ENCODE measurements around the gene GRM4. TPM values are rescaled to one million over a fixed set of nuclear protein-coding genes. Genes with fewer than 3 reads are reported as not detected.

Gene GRM4
- total and polyA plus RNA-seq, 9 of the 15 experiments (the other 6 are each of a cell fraction or from before 2014, with no cell fraction given) = 0.18 TPM; not detected in 8

- peaks cover 11 to 71% of the 10 kb centered on the region in 2 experiments; a peak in 4 of 5 replicates for H3K27me3 ChIP-seq (ENCODE audit: control insufficient read depth in 2 of 2, insufficient read depth in 2 of 2, low read length in 2 of 2)
- no peak for FAIRE-seq
- DNase-seq (ENCODE audit: extremely low read depth in 1 of 4, low spot score in 3 of 4) = no peak
Observed at GRCh38 chr6:34149452-34149810, 3.5 kb upstream of the GRM4 start.

GRCh38 chr6:34148631-34149451 is 3.0 kb upstream of the GRM4 start:
- BruUV-seq (replicated peaks) = no TSS peak
- Histone ChIP-seq H3K9me1 (ENCODE audit: control insufficient read depth, insufficient read depth, low read length) (no peaks in the 10 kb centered on the region), H3K9me3 (replicated peaks; ENCODE audit: control insufficient read depth, insufficient read depth, low read depth, low read length) (no peaks in the 10 kb centered on the region), H4K20me1 (replicated peaks; ENCODE audit: control insufficient read depth, insufficient read depth, low read length) (no peaks in the 10 kb centered on the region; the same call in none of the 2 replicates), H3K36me3 (ENCODE audit: control insufficient read depth, insufficient read depth, low read length) (no peaks in the 10 kb centered on the region), H3K79me2 (ENCODE audit: control insufficient read depth, insufficient read depth, low read length) (no peaks in the 10 kb centered on the region), H3K27ac (ENCODE audit: extremely low read depth, low read depth, low read length) (no peak overlapping the region), H3K27me3 (ENCODE audit: control insufficient read depth in 2 of 2, insufficient read depth in 2 of 2, low read length in 2 of 2) (peaks cover 5 to 71% of the 10 kb centered on the region in 2 experiments; a peak in 4 of 5 replicates), H3K4me2 (ENCODE audit: insufficient read depth, low read length) (no peak overlapping the region), H2AFZ (ENCODE audit: low read depth, low read length) (no peak overlapping the region), H3K4me3 (no peak overlapping the region), H3K9ac (ENCODE audit: insufficient read depth in 1 of 2, low read depth in 2 of 2, low read length in 2 of 2) (no peak overlapping the region), H3K4me1 (replicated peaks in 1 of 2; ENCODE audit: control insufficient read depth in 2 of 2, insufficient read depth in 2 of 2, low read length in 2 of 2) (peaks cover 0 to 21% of the 10 kb centered on the region in 2 experiments; a peak in 2 of 5 replicates)
- ChIA-PET POLR2A (interaction anchor here (0.9 kb wide), 1 partner anchor 10 kb away, joined by 3 read pairs; no protein-coding TSS in a partner anchor), CTCF (ENCODE audit: low intra/inter-chr PET ratio) (no interaction called here)
- FAIRE-seq (no peak), DNase-seq (ENCODE audit: extremely low read depth in 1 of 4, low spot score in 3 of 4) (no peak), ATAC-seq (no peak)
- intact Hi-C loops (cut with micrococcal nuclease) (loop anchor here (10.0 kb wide), 1 partner anchor 294 kb away; no protein-coding TSS in a partner anchor), in situ Hi-C loops (cut with MboI) (no loop called here)
- 3% methylated on average over 8 of the region's 8 CpGs for WGBS (ENCODE audit: insufficient coverage, low coverage, missing lambda C conversion rate)
- TF ChIP-seq ARNT (IDR thresholded peaks at IDR 0.05) = no peak
- no peak for TF ChIP-seq ZNF699 (CRISPR knock-in tag; IDR thresholded peaks at IDR 0.05; ENCODE audit: insufficient replicate concordance)
- no peak for TF ChIP-seq ETS1 (conservative IDR thresholded peaks at IDR 0.05; ENCODE audit: control insufficient read depth, low read depth, low read length)
- TF ChIP-seq C11orf30 (IDR thresholded peaks at IDR 0.05; ENCODE audit: low read depth) = no peak
- TF ChIP-seq PBX2 (CRISPR knock-in tag; IDR thresholded peaks at IDR 0.05; ENCODE audit: low read depth) = no peak
- TF ChIP-seq PBX2 (tag; conservative IDR thresholded peaks at IDR 0.05; ENCODE audit: low read depth) = no peak
- no peak for TF ChIP-seq HDAC1 (IDR thresholded peaks at IDR 0.05)

More at GRCh38 chr6:34149452-34149810, 3.5 kb upstream of the GRM4 start:
- Histone ChIP-seq H3K4me1 (replicated peaks in 1 of 2; ENCODE audit: control insufficient read depth in 2 of 2, insufficient read depth in 2 of 2, low read length in 2 of 2) (peaks cover 0 to 20% of the 10 kb centered on the region in 2 experiments; a peak in 2 of 5 replicates), H3K4me3 (no peak overlapping the region), H4K20me1 (replicated peaks; ENCODE audit: control insufficient read depth, insufficient read depth, low read length) (peaks cover 2% of the 10 kb centered on the region), H3K9me1 (ENCODE audit: control insufficient read depth, insufficient read depth, low read length) (peaks cover 4% of the 10 kb centered on the region), H3K4me2 (ENCODE audit: insufficient read depth, low read length) (no peak overlapping the region), H3K9ac (ENCODE audit: insufficient read depth in 1 of 2, low read depth in 2 of 2, low read length in 2 of 2) (no peak overlapping the region), H3K9me3 (replicated peaks; ENCODE audit: control insufficient read depth, insufficient read depth, low read depth, low read length) (no peaks in the 10 kb centered on the region), H2AFZ (ENCODE audit: low read depth, low read length) (no peak overlapping the region), H3K36me3 (ENCODE audit: control insufficient read depth, insufficient read depth, low read length) (no peaks in the 10 kb centered on the region), H3K27ac (ENCODE audit: extremely low read depth, low read depth, low read length) (no peak overlapping the region), H3K79me2 (ENCODE audit: control insufficient read depth, insufficient read depth, low read length) (no peaks in the 10 kb centered on the region)
- POLR2A ChIA-PET = interaction anchor here (0.7 to 0.9 kb wide), 2 partner anchors 11 to 166 kb away, joined by 3 read pairs; no protein-coding TSS in a partner anchor
- TF ChIP-seq NR4A1 (CRISPR knock-in tag; IDR thresholded peaks at IDR 0.05) (no peak), NR4A1 (tag; IDR thresholded peaks at IDR 0.05) (no peak), ZFPM2 (CRISPR knock-in tag; IDR thresholded peaks at IDR 0.05) (no peak), CBX8 (IDR thresholded peaks at IDR 0.05; ENCODE audit: borderline replicate concordance, extremely low read depth, low read depth, low read length, poor library complexity, severe bottlenecking) (no peak)
- WGBS (ENCODE audit: insufficient coverage, low coverage, missing lambda C conversion rate) = 3% methylated on average over 5 of the region's 5 CpGs
- intact Hi-C loops (cut with micrococcal nuclease) (loop anchor here (10.0 kb wide), 1 partner anchor 295 kb away; no protein-coding TSS in a partner anchor), in situ Hi-C loops (cut with MboI) (no loop called here)
- ATAC-seq = no peak
- CTCF ChIA-PET (ENCODE audit: low intra/inter-chr PET ratio) = no interaction called here
- BruUV-seq (replicated peaks) = no TSS peak
